DMS114 treated with DMSO at 0.1 percent for 48 hours (cell line): Measurements from ENCODE around the gene MYPN.
"Not testable (repeated sequence)": the region's sequence is repeated elsewhere in the genome, so short reads cannot be mapped to it uniquely, and the experiment has no call there.

Experiments
- DNase-seq: peaks from one replicate; lab custom pipeline; 2025; ENCODE audit not compliant: unreplicated experiment; lab: John Stamatoyannopoulos, UW

Gene MYPN

GRCh38 chr10:68109331-68109730, at the start of gene MYPN:
Gene MYPN (plus strand): TSS chr10:68109488. CDS start chr10:68121439, 11,951 bp downstream.
- no peak for DNase-seq

DNA sequence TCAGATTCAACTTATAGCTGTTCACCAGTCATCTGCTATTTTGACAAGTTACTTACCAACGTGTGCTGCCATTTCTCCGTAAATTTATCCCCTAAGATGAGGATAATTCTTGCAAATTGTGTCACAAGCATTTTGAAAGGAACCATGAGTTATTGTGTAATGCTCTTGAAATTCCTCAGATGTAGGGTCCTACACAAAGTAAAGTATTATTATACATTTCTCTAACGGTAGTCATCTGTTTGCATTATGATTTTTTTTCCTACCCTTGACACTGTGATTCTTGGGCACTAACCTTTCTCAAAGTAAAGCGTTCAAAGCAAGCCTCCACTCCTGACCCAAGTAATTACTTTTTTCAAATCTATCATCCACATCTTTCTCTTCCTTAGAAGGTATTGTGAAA, 42.3 kb upstream of the MYPN start:
- no peak for DNase-seq

DNA sequence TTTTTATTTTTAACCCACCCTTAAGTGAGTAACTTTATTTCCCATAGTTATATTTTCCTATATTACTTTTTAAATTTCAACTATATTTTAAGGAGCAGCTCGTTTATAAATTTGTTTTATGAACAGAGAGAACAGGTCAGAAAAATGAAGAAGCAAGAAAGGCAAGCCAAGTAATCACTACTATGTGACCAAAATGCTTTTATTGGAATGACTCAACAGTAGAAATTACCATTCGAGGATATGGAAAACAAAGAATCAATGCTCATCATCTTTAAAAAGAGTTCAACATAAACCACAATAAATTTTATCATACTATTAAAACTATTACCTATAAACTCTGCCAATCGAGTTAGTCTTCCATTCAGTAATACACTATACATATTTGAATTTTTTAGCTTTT, 41.8 kb upstream of the MYPN start:
- DNase-seq, result no peak

DNA sequence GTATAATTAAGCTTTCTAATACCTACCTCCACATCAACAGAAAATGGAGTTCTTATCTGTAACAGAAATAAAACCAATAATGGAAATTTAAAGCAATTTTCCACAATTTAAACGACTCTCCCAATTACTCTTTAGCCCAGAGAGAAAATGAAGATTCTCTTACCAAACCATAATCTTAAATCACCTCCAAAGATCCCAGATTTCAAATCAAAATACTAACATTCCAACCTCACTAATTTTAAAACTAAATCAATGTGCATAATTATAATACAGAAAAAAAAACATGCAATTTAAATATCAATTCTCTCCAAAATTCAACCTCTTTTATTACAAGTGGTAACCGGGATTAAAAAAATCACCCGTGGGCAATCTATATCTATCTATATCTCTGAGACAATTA, 35.7 kb upstream of the MYPN start:
- no peak for DNase-seq

GRCh38 chr10:68074031-68074774, 35.1 kb upstream of the MYPN start:
- DNase-seq, result no peak

DNA sequence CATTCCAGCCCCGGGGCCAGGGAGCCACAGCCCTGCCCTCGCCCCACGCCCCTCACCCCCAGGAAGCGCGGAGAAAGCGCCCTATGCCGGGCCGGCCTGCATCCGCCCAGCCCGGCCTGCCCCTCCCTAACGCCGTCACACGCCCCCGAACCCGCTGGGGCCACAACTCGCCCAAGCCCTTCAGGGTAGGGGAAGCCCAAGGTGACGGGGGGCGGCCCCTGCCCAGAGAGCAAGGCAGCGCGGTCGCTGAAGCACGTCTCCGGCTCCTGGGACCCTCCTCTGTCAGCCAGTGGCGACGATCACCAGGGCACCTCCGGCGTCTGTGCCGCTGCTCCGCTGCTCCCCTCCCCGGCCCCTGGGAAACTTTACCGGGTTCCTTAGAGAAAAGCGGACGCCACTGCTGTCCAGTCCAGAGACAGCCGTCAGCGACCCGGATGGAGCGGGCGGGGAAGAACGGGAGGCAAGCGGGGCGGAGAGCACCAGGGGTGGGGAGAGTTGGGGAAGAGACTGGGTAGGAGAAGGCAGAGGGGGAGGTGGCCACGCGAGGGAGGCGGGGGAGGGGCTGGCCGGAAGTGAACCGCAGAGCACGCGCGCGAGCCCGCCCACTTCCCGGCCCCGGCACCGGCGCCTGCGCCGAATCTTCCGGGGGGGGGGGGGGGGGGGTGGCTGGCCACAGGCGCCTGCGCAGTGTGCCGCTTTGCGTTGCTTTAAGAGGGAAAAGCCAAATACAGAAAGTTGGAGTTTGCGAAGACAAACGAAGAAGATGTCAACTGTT, 34.3 kb upstream of the MYPN start, which contains the start of gene HERC4:
TSS of gene HERC4 (minus strand) at position 509 of the 775 bp plus-strand sequence. CDS start 2,175 bp downstream, outside the sequence.
- peak; percentile 92 for DNase-seq

- DNase-seq, result no peak
Measured at GRCh38 chr10:68075550-68076004, 33.7 kb upstream of the MYPN start.

- not testable (repeated sequence) for DNase-seq
Measured at GRCh38 chr10:68076081-68076480, 33.2 kb upstream of the MYPN start.

DNA sequence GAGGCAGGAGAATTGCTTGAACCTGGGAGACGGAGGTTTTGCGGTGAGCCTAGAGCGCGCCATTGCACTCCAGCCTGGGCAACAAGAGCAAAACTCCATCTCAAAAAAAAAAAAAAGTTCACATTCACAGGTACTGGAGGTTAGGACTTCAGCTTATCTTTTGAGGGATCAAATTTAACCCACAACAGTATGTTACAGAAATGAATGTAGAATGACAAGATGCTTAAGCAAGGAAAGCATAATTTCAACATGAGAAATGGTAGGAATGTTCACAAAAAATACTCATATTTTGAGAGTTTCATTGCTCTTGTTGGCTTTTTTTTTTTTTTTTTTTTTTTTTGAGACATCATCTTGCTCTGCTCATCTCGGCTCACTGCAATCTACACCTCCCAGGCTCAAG, 32.3 kb upstream of the MYPN start:
- DNase-seq, result no peak

- no peak for DNase-seq
Measured at GRCh38 chr10:68079434-68079833, 29.9 kb upstream of the MYPN start.

DNA sequence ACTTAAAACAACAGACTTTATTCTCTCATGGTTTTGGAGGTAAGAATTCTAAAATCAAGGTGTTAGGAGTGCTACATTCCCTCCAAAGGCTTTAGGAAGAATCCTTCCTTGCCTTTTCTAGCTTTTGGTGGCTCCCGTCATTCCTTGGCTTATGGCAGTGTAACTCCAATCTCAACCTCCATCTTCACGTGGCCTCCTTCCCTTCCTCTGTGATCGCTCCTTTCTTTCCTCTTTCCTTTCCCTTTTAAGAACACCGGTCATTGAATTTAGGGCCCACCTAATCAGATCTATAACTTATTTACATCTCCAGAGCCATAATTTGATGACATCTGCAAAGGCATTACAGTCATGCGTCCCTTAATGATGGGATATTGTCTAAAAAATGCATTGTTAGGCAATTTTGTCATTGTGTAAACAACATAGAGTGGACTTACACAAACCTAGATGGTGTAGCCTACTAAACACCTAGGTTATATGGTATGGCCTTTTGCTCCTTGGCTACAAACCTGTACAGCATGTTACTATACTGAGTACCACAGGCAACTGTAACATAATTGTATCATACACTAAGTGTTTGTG, 28.3 kb upstream of the MYPN start:
- no peak for DNase-seq

GRCh38 chr10:68081916-68082315, 27.4 kb upstream of the MYPN start:
- DNase-seq, result no peak

DNA sequence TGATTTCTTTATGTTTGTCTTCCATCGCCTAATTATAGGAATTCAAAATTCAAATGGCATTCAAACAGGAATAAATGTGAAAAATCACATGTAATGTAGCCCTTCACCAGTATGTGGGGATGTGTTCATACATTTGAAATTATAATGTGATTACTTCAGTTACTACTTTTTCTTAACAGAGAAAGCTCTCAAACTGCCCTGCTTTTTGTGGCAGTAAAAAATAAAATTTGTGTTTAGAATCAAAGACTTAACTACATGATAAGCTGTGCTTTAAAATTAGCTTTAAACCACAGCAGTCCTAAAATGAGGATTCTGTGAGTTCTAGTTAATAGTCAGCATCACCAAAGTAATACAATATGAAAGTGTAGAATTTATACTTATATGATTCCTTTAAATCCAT, 26.4 kb upstream of the MYPN start:
- no peak for DNase-seq

GRCh38 chr10:68083953-68084352, 25.3 kb upstream of the MYPN start:
- no peak for DNase-seq

- DNase-seq, result no peak
Measured at GRCh38 chr10:68084469-68084868, 24.8 kb upstream of the MYPN start.

- no peak for DNase-seq
Measured at GRCh38 chr10:68086011-68086410, 23.3 kb upstream of the MYPN start.

DNA sequence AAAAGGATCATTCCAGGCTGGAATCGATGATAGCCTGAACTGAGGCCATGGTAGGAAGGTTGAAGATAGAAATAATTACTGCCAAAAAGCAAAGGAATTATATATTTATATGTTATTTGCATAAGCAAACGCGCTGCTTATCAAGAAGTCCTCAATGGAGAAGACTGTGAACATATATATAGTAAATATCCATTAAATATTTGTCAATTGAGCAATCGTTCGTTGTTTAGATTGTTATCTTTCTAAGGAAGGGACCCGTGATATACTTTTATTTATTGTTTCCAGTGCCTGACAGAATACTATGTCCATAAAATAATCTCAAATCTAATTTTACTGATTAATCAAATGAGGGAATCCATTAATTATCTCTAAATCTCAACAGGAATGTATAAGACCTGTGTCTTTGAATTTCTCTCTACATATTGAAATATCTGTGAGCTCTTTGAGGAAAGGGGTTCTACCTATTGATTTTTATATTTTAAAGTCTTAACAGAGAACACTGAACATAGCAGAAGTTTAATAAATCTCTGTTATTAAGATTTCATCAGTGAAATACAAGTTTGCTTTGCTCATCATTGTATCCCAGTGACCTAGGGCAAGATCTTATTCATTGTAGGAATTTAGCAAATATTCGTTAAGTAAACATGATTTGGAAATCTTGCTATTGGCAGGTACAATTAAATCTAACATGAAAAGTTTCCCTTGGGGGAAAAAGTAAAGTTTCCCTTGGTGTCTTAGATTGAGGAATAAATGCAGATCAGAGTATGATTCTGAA, 22.2 kb upstream of the MYPN start:
- no peak for DNase-seq

- DNase-seq, result no peak
Measured at GRCh38 chr10:68087685-68088401, 21.4 kb upstream of the MYPN start.

- DNase-seq, result no peak
Measured at GRCh38 chr10:68088740-68089139, 20.5 kb upstream of the MYPN start.

GRCh38 chr10:68090586-68090985, 18.7 kb upstream of the MYPN start:
- DNase-seq, result no peak
